DND-41 (cell line): ENCODE measurements around the gene VPS52.

Experiments
- ATAC-seq: fragments of 200-7000 bp; cut with Tn5 transposase; 3 replicates; pipeline ENCODE4 v1.9.1; 2021; ENCODE audit warnings: low read depth; ENCODE audit not compliant: insufficient read depth
- DNase-seq: peaks from one replicate; pipeline ENCODE4 v3.0.0-alpha.2; 2020
- H2AFZ ChIP-seq: 2 replicates; pipeline ENCODE4 v1.6.0; 2012; ENCODE audit warnings: low read depth, low read length
- H3K27ac ChIP-seq: 2 replicates; pipeline ENCODE4 v1.5.1; 2012; ENCODE audit warnings: low read length, inconsistent platforms
- H3K27me3 ChIP-seq: fragments of 200-600 bp; sonication (generic); 2 replicates; pipeline ENCODE4 v1.6.0; 2012; ENCODE audit warnings: low read length, mild to moderate bottlenecking, inconsistent platforms; ENCODE audit not compliant: insufficient read depth, poor library complexity
- H3K36me3 ChIP-seq: 2 replicates; pipeline ENCODE4 v1.5.1; 2012; ENCODE audit warnings: low read length, inconsistent platforms; ENCODE audit not compliant: insufficient read depth
- H3K4me1 ChIP-seq: 2 replicates; pipeline ENCODE4 v1.5.1; 2012; ENCODE audit warnings: mild to moderate bottlenecking, low read length; ENCODE audit not compliant: insufficient read depth
- H3K4me2 ChIP-seq: 2 replicates; pipeline ENCODE4 v1.6.0; 2012; ENCODE audit warnings: mild to moderate bottlenecking, moderate library complexity, low read length, inconsistent platforms; ENCODE audit not compliant: insufficient read depth
- H3K4me3 ChIP-seq, 2 experiments: fragments of 200-600 bp in 1 of 2; shearing (Covaris generic) in 1 of 2; 2 replicates each; pipeline ENCODE4 v1.5.1; 2012 to 2016; ENCODE audit warnings: inconsistent platforms in 2 of 2, low read length in 2 of 2, mild to moderate bottlenecking in 2 of 2, low read depth in 1 of 2, moderate library complexity in 1 of 2
- H3K79me2 ChIP-seq: 2 replicates; pipeline ENCODE4 v1.6.0; 2012; ENCODE audit warnings: low read length, inconsistent platforms; ENCODE audit not compliant: insufficient read depth
- H3K9ac ChIP-seq: 2 replicates; pipeline ENCODE4 v1.6.0; 2012; ENCODE audit warnings: low read depth, mild to moderate bottlenecking, inconsistent platforms, low read length, moderate library complexity
- H3K9me3 ChIP-seq: 2 replicates; pipeline ENCODE4 v1.5.1; 2012; ENCODE audit warnings: low read length, moderate library complexity, mild to moderate bottlenecking, inconsistent platforms; ENCODE audit not compliant: insufficient read depth, severe bottlenecking
- H4K20me1 ChIP-seq: 2 replicates; pipeline ENCODE4 v1.6.0; 2012; ENCODE audit warnings: low read length; ENCODE audit not compliant: insufficient read depth
- EZH2 ChIP-seq: IDR thresholded peaks from 3 replicates; pipeline ENCODE4 v1.6.1; 2012; ENCODE audit warnings: borderline replicate concordance, low read depth, mild to moderate bottlenecking, moderate library complexity, low read length, inconsistent platforms; ENCODE audit not compliant: severe bottlenecking
- TF ChIP-seq, protein P1 (sequence below): IDR thresholded peaks from 2 replicates; pipeline ENCODE4 v1.5.1; 2012; ENCODE audit warnings: borderline replicate concordance, low read length, moderate library complexity, mild to moderate bottlenecking; ENCODE audit not compliant: poor library complexity, severe bottlenecking; ENCODE audit errors: extremely low read depth

Gene VPS52

DNA sequence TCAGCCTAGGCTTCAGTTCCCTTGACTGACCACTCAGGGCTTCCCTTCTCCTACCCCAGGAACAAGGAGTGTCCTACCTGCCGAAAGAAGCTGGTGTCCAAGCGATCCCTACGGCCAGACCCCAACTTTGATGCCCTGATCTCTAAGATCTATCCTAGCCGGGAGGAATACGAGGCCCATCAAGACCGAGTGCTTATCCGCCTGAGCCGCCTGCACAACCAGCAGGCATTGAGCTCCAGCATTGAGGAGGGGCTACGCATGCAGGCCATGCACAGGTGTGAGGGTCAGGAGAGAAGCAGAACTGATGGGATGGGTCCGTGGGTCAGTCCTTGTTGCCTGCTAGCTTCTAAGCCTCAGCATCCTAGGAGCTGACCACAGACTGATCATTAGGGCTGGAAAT, 61.8 kb downstream of the VPS52 start:
- H2AFZ ChIP-seq = no peak overlapping the region
- H3K4me3 ChIP-seq = no peak overlapping the region
- H3K9ac ChIP-seq = no peak overlapping the region
- H3K9me3 ChIP-seq = no peaks in the 10 kb centered on the region
- DNase-seq (no peak), ATAC-seq (no peak)
- TF ChIP-seq, protein P1, sequence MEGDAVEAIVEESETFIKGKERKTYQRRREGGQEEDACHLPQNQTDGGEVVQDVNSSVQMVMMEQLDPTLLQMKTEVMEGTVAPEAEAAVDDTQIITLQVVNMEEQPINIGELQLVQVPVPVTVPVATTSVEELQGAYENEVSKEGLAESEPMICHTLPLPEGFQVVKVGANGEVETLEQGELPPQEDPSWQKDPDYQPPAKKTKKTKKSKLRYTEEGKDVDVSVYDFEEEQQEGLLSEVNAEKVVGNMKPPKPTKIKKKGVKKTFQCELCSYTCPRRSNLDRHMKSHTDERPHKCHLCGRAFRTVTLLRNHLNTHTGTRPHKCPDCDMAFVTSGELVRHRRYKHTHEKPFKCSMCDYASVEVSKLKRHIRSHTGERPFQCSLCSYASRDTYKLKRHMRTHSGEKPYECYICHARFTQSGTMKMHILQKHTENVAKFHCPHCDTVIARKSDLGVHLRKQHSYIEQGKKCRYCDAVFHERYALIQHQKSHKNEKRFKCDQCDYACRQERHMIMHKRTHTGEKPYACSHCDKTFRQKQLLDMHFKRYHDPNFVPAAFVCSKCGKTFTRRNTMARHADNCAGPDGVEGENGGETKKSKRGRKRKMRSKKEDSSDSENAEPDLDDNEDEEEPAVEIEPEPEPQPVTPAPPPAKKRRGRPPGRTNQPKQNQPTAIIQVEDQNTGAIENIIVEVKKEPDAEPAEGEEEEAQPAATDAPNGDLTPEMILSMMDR = no peak
- TF ChIP-seq EZH2 = no peak
- peaks cover 42% of the 10 kb centered on the region for H3K4me1 ChIP-seq
- H3K79me2 ChIP-seq = peaks cover 13% of the 10 kb centered on the region; the same call in 1 of the 2 replicates
- H3K36me3 ChIP-seq = peaks cover 13% of the 10 kb centered on the region
- no peak overlapping the region for H3K27ac ChIP-seq
- H3K27me3 ChIP-seq = peaks cover 27% of the 10 kb centered on the region
- H3K4me2 ChIP-seq = no peak overlapping the region
- H4K20me1 ChIP-seq = peaks cover 10% of the 10 kb centered on the region; the same call in 1 of the 2 replicates

DNA sequence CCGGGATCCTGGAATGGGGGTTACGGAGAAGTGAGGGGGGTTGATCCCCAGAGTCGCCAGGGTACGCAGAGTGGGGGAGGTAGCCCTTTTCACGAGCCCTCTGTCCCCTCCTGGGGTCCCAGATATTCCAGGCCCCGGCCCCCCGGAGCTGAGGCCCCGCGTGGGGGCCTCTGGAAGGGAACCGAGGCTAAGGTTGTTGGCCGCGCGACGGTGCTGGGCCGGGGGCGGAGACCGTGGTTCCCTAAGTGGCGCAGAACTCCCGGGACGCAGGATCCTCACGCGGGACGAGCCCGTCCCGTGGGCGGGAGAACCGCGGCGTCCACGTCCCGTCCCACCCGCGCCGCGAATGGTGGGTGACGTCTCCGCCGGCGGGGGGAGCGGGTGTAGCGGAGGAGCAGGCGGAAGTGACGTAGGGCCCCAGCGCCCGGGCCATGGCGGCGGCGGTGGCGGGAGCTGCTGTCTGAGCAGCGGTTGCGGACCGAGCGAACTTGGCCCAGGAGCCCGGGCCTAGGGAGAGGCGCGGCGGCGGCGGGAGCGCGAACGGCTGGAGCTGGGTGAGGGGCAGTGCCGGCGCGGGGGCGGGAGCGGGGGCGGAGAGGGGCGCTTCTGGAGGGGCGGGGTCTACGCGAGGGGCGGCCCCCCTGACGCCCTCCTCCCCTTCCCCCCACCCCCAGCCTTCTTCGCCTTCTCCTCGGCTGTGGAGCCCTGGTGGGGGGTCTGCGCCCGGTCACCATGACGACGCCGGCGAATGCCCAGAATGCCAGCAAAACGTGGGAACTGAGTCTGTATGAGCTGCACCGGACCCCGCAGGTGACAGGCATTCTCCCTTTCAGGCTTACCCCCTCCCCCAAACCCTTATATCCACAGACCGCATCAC, 63.3 kb downstream of the VPS52 start, which contains the start of gene RING1:
TSS of gene RING1 (plus strand) at position 410 of the 877 bp plus-strand sequence. CDS start at position 733, 323 bp downstream.
- peaks cover 12% of the 10 kb centered on the region for H3K27me3 ChIP-seq
- H3K4me2 ChIP-seq = peak within 1 kb of the TSS; percentile 88
- DNase-seq (peak; percentile 85), ATAC-seq (peak; percentile 63)
- peaks cover 17% of the 10 kb centered on the region for H3K79me2 ChIP-seq
- H3K36me3 ChIP-seq = peaks cover 21% of the 10 kb centered on the region
- TF ChIP-seq EZH2 = no peak
- TF ChIP-seq, protein P1 = no peak
- peaks cover 7% of the 10 kb centered on the region for H4K20me1 ChIP-seq
- H2AFZ ChIP-seq = peak within 1 kb of the TSS; percentile 88
- H3K4me1 ChIP-seq = peaks cover 49% of the 10 kb centered on the region
- H3K9ac ChIP-seq = peak within 1 kb of the TSS; percentile 94
- H3K4me3 ChIP-seq = peak within 1 kb of the TSS; percentile 76
- peak within 1 kb of the TSS; percentile 81 for H3K27ac ChIP-seq
- no peaks in the 10 kb centered on the region for H3K9me3 ChIP-seq

DNA sequence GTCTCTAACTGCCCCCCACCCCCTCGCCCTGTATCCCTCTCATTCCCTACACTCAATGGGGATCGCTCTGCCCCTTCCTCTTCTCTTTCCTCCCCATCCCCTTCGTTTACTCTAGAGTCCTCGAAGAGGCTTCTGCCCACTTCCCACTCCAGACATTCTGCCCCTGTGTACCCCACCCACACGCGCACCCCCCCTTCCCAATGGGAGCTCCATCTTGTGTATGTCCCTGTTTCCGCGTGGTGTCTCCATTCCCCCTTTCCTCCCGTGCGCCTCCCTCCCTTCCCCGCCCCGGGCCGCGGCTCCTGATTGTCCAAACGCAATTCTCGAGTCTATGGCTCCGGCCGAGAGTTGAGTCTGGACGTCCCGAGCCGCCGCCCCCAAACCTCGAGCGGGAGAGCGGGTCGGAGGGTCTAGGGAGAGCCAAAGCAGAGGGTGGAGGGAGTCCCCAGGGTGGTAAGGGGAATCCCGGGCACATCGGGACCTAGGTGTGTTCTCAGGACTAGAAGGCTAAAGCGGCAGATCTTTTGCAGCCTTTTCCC, 64.1 kb downstream of the VPS52 start:
- peaks cover 5% of the 10 kb centered on the region for H3K27me3 ChIP-seq
- H2AFZ ChIP-seq = peak overlapping the region; percentile 88
- H3K36me3 ChIP-seq = peaks cover 28% of the 10 kb centered on the region
- peak overlapping the region; percentile 76 for H3K4me3 ChIP-seq
- H3K9ac ChIP-seq = peak overlapping the region; percentile 94
- DNase-seq (no peak), ATAC-seq (no peak)
- peak overlapping the region; percentile 81 for H3K27ac ChIP-seq
- H3K9me3 ChIP-seq = no peaks in the 10 kb centered on the region
- H3K4me2 ChIP-seq = peak overlapping the region; percentile 88
- H4K20me1 ChIP-seq = peaks cover 7% of the 10 kb centered on the region
- TF ChIP-seq, protein P1 = no peak
- no peak for TF ChIP-seq EZH2
- peaks cover 18% of the 10 kb centered on the region for H3K79me2 ChIP-seq
- H3K4me1 ChIP-seq = peaks cover 49% of the 10 kb centered on the region
